C4-2B (cell line): ENCODE data around the gene C1R.

Experiments used
- ZFX ChIP-seq: fragments of 450-650 bp; IDR thresholded peaks from 2 replicates; pipeline ENCODE4 v1.6.1; 2017
- TF ChIP-seq, protein P1 (sequence below): fragments of 450-650 bp; conservative IDR thresholded peaks from 2 replicates; pipeline ENCODE4 v1.5.1; 2017; ENCODE audit warnings: mild to moderate bottlenecking

GRCh38 chr12:7079826-7080125, 12.5 kb downstream of the C1R start:
- TF ChIP-seq, protein P1, sequence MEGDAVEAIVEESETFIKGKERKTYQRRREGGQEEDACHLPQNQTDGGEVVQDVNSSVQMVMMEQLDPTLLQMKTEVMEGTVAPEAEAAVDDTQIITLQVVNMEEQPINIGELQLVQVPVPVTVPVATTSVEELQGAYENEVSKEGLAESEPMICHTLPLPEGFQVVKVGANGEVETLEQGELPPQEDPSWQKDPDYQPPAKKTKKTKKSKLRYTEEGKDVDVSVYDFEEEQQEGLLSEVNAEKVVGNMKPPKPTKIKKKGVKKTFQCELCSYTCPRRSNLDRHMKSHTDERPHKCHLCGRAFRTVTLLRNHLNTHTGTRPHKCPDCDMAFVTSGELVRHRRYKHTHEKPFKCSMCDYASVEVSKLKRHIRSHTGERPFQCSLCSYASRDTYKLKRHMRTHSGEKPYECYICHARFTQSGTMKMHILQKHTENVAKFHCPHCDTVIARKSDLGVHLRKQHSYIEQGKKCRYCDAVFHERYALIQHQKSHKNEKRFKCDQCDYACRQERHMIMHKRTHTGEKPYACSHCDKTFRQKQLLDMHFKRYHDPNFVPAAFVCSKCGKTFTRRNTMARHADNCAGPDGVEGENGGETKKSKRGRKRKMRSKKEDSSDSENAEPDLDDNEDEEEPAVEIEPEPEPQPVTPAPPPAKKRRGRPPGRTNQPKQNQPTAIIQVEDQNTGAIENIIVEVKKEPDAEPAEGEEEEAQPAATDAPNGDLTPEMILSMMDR: no peak
- no peak for TF ChIP-seq ZFX
